ENCODE data around the gene KIF17. TPM values are rescaled to one million over a fixed set of nuclear protein-coding genes. Genes with fewer than 3 reads are reported as not detected.

KIF17 gene
- total and polyA plus RNA-seq, 4 experiments from 2014 or later, result not detected

- CTCF ChIA-PET (ENCODE audit: partially characterized antibody), result interaction anchor here (1.7 kb wide), 1 partner anchor 14 kb away, joined by 5 read pairs; no protein-coding TSS in a partner anchor
- no peaks in the 10 kb centered on the region for H3K4me1 Mint-ChIP-seq
- no peaks in the 10 kb centered on the region for H3K36me3 ChIP-seq (ENCODE audit: insufficient read depth, low read length)
Measured at GRCh38 chr1:20710469-20711284, 7.1 kb downstream of the KIF17 start.

DNA sequence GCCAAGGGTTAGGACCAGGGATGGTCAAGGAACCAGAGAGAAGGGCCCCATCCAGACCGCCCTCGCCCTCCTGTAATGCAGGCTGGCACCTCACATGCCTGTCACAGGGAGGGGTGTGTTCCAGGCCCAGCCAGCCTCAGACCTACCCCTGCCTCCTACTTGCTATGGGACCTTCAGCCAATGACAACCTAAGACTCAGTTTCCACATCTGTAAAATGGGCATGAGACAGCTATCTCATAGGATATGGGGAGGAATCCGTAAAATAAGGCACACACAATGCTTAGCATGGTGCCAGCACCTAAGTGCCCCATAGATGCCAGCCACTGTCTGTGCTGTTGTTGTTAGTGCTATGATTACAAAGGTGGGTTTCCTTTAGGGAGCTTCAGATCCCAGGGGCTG, 7.9 kb downstream of the KIF17 start:
- H3K27me3 Mint-ChIP-seq, result peaks cover under 1 to 5% of the 10 kb centered on the region in 2 donors
- ChIA-PET CTCF (ENCODE audit: partially characterized antibody) (interaction anchor here (1.7 kb wide), 1 partner anchor 13 kb away, joined by 5 read pairs; no protein-coding TSS in a partner anchor), POLR2A (ENCODE audit: partially characterized antibody) (no interaction called here)
- no peaks in the 10 kb centered on the region for H3K36me3 ChIP-seq (ENCODE audit: insufficient read depth, low read length)
- no peaks in the 10 kb centered on the region for H3K9me3 ChIP-seq (ENCODE audit: control insufficient read depth in 1 of 2, low read length in 2 of 2)
- no peaks in the 10 kb centered on the region for H3K9me3 Mint-ChIP-seq
- DNase-seq, result no peak
- no peak overlapping the region for H3K4me3 ChIP-seq (ENCODE audit: low read length in 2 of 2)
- no peak overlapping the region for H3K27ac Mint-ChIP-seq
- H3K27ac ChIP-seq (ENCODE audit: low read depth, low read length), result no peak overlapping the region
- intact Hi-C loops (cut with micrococcal nuclease), result no loop called here
- H3K4me3 Mint-ChIP-seq, result no peak overlapping the region
- H3K4me1 ChIP-seq (ENCODE audit: insufficient read depth, low read length), result no peaks in the 10 kb centered on the region
- H3K27me3 ChIP-seq (ENCODE audit: insufficient read depth, low read length), result no peaks in the 10 kb centered on the region
- H3K4me1 Mint-ChIP-seq, result no peaks in the 10 kb centered on the region
- H3K36me3 Mint-ChIP-seq, result no peaks in the 10 kb centered on the region

More at GRCh38 chr1:20710469-20711284, 7.1 kb downstream of the KIF17 start:
- POLR2A ChIA-PET (ENCODE audit: partially characterized antibody), result interaction anchor here (0.5 kb wide), 1 partner anchor 42 kb away, joined by 3 read pairs; no protein-coding TSS in a partner anchor
- DNase-seq, result no peak
- Histone ChIP-seq H3K27me3 (ENCODE audit: insufficient read depth, low read length) (peaks cover 6% of the 10 kb centered on the region), H3K9me3 (ENCODE audit: control insufficient read depth in 1 of 2, low read length in 2 of 2) (no peaks in the 10 kb centered on the region), H3K4me1 (ENCODE audit: insufficient read depth, low read length) (no peaks in the 10 kb centered on the region), H3K4me3 (ENCODE audit: low read length in 2 of 2) (no peak overlapping the region), H3K27ac (ENCODE audit: low read depth, low read length) (no peak overlapping the region)
- H3K9me3 Mint-ChIP-seq, result no peaks in the 10 kb centered on the region
- H3K4me3 Mint-ChIP-seq, result no peak overlapping the region
- intact Hi-C loops (cut with micrococcal nuclease), result no loop called here
- no peaks in the 10 kb centered on the region for H3K36me3 Mint-ChIP-seq
- H3K27ac Mint-ChIP-seq, result no peak overlapping the region
- H3K27me3 Mint-ChIP-seq, result peaks cover 3 to 7% of the 10 kb centered on the region in 2 donors

DNA sequence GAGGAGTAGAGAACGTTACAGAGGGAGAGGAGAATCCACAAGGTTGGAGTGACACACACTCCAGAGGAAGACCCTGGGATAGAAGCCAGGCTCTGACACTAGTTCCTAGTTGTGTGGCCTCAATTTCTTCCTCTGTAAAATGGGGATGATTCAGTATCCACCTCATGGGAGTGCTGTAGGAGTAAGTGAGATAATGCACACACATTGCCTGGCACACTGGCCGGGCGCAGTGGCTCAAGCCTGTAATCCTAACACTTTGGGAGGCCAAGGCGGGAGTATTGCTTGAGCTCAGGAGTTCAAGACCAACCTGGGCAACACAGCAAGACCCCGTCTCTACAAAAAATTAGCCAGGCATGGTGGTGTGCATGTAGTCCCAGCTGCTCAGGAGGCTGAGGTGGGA, 8.9 kb downstream of the KIF17 start:
- H3K27ac ChIP-seq (ENCODE audit: low read depth, low read length), result no peak overlapping the region
- no peaks in the 10 kb centered on the region for H3K9me3 ChIP-seq (ENCODE audit: control insufficient read depth in 1 of 2, low read length in 2 of 2)
- H3K4me1 Mint-ChIP-seq, result no peaks in the 10 kb centered on the region
- no peaks in the 10 kb centered on the region for H3K36me3 ChIP-seq (ENCODE audit: insufficient read depth, low read length)
- H3K36me3 Mint-ChIP-seq, result no peaks in the 10 kb centered on the region
- peak overlapping the region in 1 of 7 donors; percentile 29 for H3K27ac Mint-ChIP-seq
- intact Hi-C loops (cut with micrococcal nuclease), result no loop called here
- H3K27me3 ChIP-seq (ENCODE audit: insufficient read depth, low read length), result no peaks in the 10 kb centered on the region
- no peak overlapping the region for H3K4me3 ChIP-seq (ENCODE audit: low read length in 2 of 2)
- ChIA-PET POLR2A (ENCODE audit: partially characterized antibody) (no interaction called here), CTCF (ENCODE audit: partially characterized antibody) (interaction anchor here (0.9 to 1.7 kb wide), 2 partner anchors 12 kb away, joined by 3 to 5 read pairs; no protein-coding TSS in a partner anchor)
- peaks cover 0 to 5% of the 10 kb centered on the region in 2 donors for H3K27me3 Mint-ChIP-seq
- no peak for DNase-seq
- H3K9me3 Mint-ChIP-seq, result no peaks in the 10 kb centered on the region
- no peaks in the 10 kb centered on the region for H3K4me1 ChIP-seq (ENCODE audit: insufficient read depth, low read length)
- H3K4me3 Mint-ChIP-seq, result no peak overlapping the region

- no peaks in the 10 kb centered on the region for H3K9me3 ChIP-seq (ENCODE audit: control insufficient read depth in 1 of 2, low read length in 2 of 2)
- Mint-ChIP-seq H3K27ac (no peak overlapping the region), H3K4me1 (peaks cover 0 to 1% (median under 1%) of the 10 kb centered on the region in 4 donors), H3K9me3 (no peaks in the 10 kb centered on the region), H3K4me3 (no peak overlapping the region), H3K27me3 (peaks cover 0 to 2% of the 10 kb centered on the region in 2 donors), H3K36me3 (no peaks in the 10 kb centered on the region)
- ChIA-PET CTCF (ENCODE audit: partially characterized antibody) (interaction anchor here (0.9 to 2.1 kb wide), 3 partner anchors 11 to 487 kb away, joined by 3 to 8 read pairs (median 6); no protein-coding TSS in a partner anchor), POLR2A (ENCODE audit: partially characterized antibody) (no interaction called here)
- no peak overlapping the region for H3K4me3 ChIP-seq (ENCODE audit: low read length in 2 of 2)
- H3K27ac ChIP-seq (ENCODE audit: low read depth, low read length), result no peak overlapping the region
- no peaks in the 10 kb centered on the region for H3K4me1 ChIP-seq (ENCODE audit: insufficient read depth, low read length)
- no peaks in the 10 kb centered on the region for H3K27me3 ChIP-seq (ENCODE audit: insufficient read depth, low read length)
- no peak for DNase-seq
- intact Hi-C loops (cut with micrococcal nuclease), result no loop called here
- no peaks in the 10 kb centered on the region for H3K36me3 ChIP-seq (ENCODE audit: insufficient read depth, low read length)
Measured at GRCh38 chr1:20708057-20708456, 9.8 kb downstream of the KIF17 start.

DNA sequence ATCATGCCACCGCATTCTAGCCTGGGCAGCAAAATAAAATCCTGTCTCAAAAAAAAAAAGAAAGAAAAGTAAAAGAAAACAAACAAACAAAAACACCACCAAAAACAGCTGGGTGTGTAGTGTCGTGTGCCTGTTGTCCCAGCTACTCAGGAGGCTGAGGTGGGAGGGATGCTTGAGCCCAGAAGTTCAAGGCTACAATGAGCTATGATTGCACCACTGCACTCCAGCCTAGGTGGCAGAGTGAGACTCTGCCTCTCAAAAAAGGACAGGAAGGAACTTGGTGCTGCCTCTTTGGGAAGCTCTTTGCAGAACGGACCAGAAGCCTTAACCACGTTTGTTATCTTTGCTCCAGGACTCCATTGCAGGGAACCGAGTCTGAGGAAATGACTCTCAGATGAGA, 11.0 kb downstream of the KIF17 start:
- Histone ChIP-seq H3K4me3 (ENCODE audit: low read length in 2 of 2) (no peak overlapping the region), H3K27ac (ENCODE audit: low read depth, low read length) (no peak overlapping the region), H3K9me3 (ENCODE audit: control insufficient read depth in 1 of 2, low read length in 2 of 2) (no peaks in the 10 kb centered on the region), H3K4me1 (ENCODE audit: insufficient read depth, low read length) (no peaks in the 10 kb centered on the region), H3K36me3 (ENCODE audit: insufficient read depth, low read length) (no peaks in the 10 kb centered on the region), H3K27me3 (ENCODE audit: insufficient read depth, low read length) (no peaks in the 10 kb centered on the region)
- intact Hi-C loops (cut with micrococcal nuclease), result no loop called here
- ChIA-PET POLR2A (ENCODE audit: partially characterized antibody) (no interaction called here), CTCF (ENCODE audit: partially characterized antibody) (interaction anchor here (1.8 to 2.1 kb wide), 2 partner anchors 10 to 488 kb away, joined by 6 to 8 read pairs; no protein-coding TSS in a partner anchor)
- Mint-ChIP-seq H3K27ac (no peak overlapping the region), H3K4me3 (no peak overlapping the region), H3K4me1 (peaks cover 0 to 1% (median under 1%) of the 10 kb centered on the region in 4 donors), H3K9me3 (no peaks in the 10 kb centered on the region), H3K27me3 (peaks cover 0 to 2% of the 10 kb centered on the region in 2 donors), H3K36me3 (no peaks in the 10 kb centered on the region)
- DNase-seq, result no peak

GRCh38 chr1:20705203-20705755, 12.5 kb downstream of the KIF17 start:
- no peaks in the 10 kb centered on the region for H3K9me3 Mint-ChIP-seq
- no peaks in the 10 kb centered on the region for H3K4me1 ChIP-seq (ENCODE audit: insufficient read depth, low read length)
- no peaks in the 10 kb centered on the region for H3K9me3 ChIP-seq (ENCODE audit: control insufficient read depth in 1 of 2, low read length in 2 of 2)
- H3K27ac Mint-ChIP-seq, result no peak overlapping the region
- ChIA-PET POLR2A (ENCODE audit: partially characterized antibody) (no interaction called here), CTCF (ENCODE audit: partially characterized antibody) (no interaction called here)
- H3K27me3 Mint-ChIP-seq, result peaks cover 0 to 5% of the 10 kb centered on the region in 2 donors
- peaks cover 0 to 1% (median under 1%) of the 10 kb centered on the region in 4 donors for H3K4me1 Mint-ChIP-seq
- H3K27ac ChIP-seq (ENCODE audit: low read depth, low read length), result no peak overlapping the region
- no peak overlapping the region for H3K4me3 ChIP-seq (ENCODE audit: low read length in 2 of 2)
- no peaks in the 10 kb centered on the region for H3K27me3 ChIP-seq (ENCODE audit: insufficient read depth, low read length)
- H3K36me3 Mint-ChIP-seq, result no peaks in the 10 kb centered on the region
- H3K4me3 Mint-ChIP-seq, result no peak overlapping the region
- H3K36me3 ChIP-seq (ENCODE audit: insufficient read depth, low read length), result no peaks in the 10 kb centered on the region
- no peak for DNase-seq
- intact Hi-C loops (cut with micrococcal nuclease), result no loop called here

DNA sequence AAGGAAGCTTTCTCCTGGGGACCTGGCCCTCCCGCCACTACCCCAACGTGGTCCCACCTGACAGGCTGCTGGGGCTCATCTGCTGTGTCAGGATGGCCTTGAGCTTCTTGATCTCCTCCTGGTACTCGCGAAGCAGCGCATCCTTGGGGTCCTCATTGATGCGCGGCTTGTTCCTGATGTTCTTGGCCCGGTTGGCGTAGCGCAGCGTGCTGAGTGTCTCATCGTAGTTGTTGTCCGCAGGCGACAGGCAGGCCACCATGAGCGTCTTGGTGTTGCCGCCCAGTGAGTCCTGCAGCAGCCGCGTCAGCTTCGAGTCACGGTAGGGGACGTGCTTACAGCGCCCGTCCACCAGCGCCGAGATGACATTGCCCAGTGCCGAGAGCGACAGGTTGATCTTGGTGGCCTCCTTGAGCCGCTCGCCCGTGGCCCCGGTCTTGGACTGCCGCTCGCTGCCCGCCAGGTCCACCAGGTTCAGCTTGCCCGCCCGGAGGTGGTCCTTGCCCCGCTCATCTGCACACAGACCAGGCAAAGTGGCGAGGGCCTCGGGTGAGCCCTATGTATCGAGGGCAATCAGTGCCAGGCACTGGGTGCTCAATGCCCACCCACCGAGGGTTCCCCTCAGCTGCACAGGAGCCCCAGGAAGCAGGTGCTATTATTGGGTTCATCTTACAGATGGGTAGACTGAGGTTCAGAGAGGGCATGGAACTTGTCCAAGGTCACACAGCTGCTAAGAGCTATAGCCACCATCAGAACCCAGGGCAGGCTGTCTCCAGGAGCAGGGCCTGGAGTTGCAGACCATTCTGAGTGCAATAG, 13.2 kb downstream of the KIF17 start:
- no peaks in the 10 kb centered on the region for H3K27me3 ChIP-seq (ENCODE audit: insufficient read depth, low read length)
- intact Hi-C loops (cut with micrococcal nuclease), result no loop called here
- no peak for DNase-seq
- no peaks in the 10 kb centered on the region for H3K9me3 ChIP-seq (ENCODE audit: control insufficient read depth in 1 of 2, low read length in 2 of 2)
- H3K36me3 ChIP-seq (ENCODE audit: insufficient read depth, low read length), result no peaks in the 10 kb centered on the region
- Mint-ChIP-seq H3K27me3 (peaks cover 0 to 5% of the 10 kb centered on the region in 2 donors), H3K9me3 (no peaks in the 10 kb centered on the region), H3K36me3 (no peaks in the 10 kb centered on the region), H3K4me3 (no peak overlapping the region), H3K4me1 (peaks cover 0 to 1% (median under 1%) of the 10 kb centered on the region in 4 donors), H3K27ac (no peak overlapping the region)
- no peak overlapping the region for H3K4me3 ChIP-seq (ENCODE audit: low read length in 2 of 2)
- H3K27ac ChIP-seq (ENCODE audit: low read depth, low read length), result no peak overlapping the region
- POLR2A ChIA-PET (ENCODE audit: partially characterized antibody), result no interaction called here
- CTCF ChIA-PET (ENCODE audit: partially characterized antibody), result interaction anchor here (1.1 kb wide), 1 partner anchor 10 kb away, joined by 4 read pairs; no protein-coding TSS in a partner anchor
- no peaks in the 10 kb centered on the region for H3K4me1 ChIP-seq (ENCODE audit: insufficient read depth, low read length)

Data from CD4-positive, alpha-beta memory T cell (primary cell).